DOHH2 (cell line): ENCODE data around the gene SLC37A3.
A peak's percentile ranks its signal among the peaks of the same experiment; 100 is the strongest.
"Not testable (repeated sequence)": the region's sequence is repeated elsewhere in the genome, so short reads cannot be mapped to it uniquely, and the experiment has no call there.

Experiments used
- H3F3A ChIP-seq: fragments of 200-600 bp; sonication (generic), shearing (Covaris generic); 2 replicates; pipeline ENCODE4 v1.6.0; 2016; ENCODE audit warnings: antibody characterized with exemption, mild to moderate bottlenecking; ENCODE audit not compliant: control insufficient read depth, insufficient read depth
- H3K27ac ChIP-seq: fragments of 200-600 bp; sonication (generic); 2 replicates; pipeline ENCODE4 v1.5.1; 2014; ENCODE audit warnings: low read depth, mild to moderate bottlenecking, low read length, moderate library complexity
- H3K27me3 ChIP-seq: fragments of 200-600 bp; sonication (generic); 2 replicates; pipeline ENCODE4 v1.6.1; 2014; ENCODE audit warnings: mild to moderate bottlenecking, low read length, mixed read lengths; ENCODE audit not compliant: control insufficient read depth
- H3K36me3 ChIP-seq: fragments of 200-600 bp; sonication (generic); 2 replicates; pipeline ENCODE4 v1.6.1; 2014; ENCODE audit warnings: mild to moderate bottlenecking, low read length, moderate library complexity, mixed read lengths; ENCODE audit not compliant: control insufficient read depth
- H3K4me1 ChIP-seq: fragments of 200-600 bp; sonication (generic); 2 replicates; pipeline ENCODE4 v1.6.1; 2014; ENCODE audit warnings: mild to moderate bottlenecking, low read length, mixed read lengths; ENCODE audit not compliant: control insufficient read depth
- H3K4me2 ChIP-seq: fragments of 200-600 bp; sonication (generic); 2 replicates; pipeline ENCODE4 v1.6.0; 2014; ENCODE audit warnings: mild to moderate bottlenecking, low read length, moderate library complexity
- H3K4me3 ChIP-seq: fragments of 200-600 bp; sonication (generic); 2 replicates; pipeline ENCODE4 v1.5.1; 2014; ENCODE audit warnings: mild to moderate bottlenecking, low read length, mixed read lengths
- H3K79me2 ChIP-seq: fragments of 200-600 bp; sonication (generic); 2 replicates; pipeline ENCODE4 v1.6.1; 2014; ENCODE audit warnings: mild to moderate bottlenecking, low read length, mixed read lengths; ENCODE audit not compliant: control insufficient read depth
- H3K9me2 ChIP-seq: fragments of 200-600 bp; sonication (generic); replicated peaks from 2 replicates; pipeline ENCODE4 v1.6.1; 2014; ENCODE audit warnings: mild to moderate bottlenecking, low read length, mixed read lengths; ENCODE audit not compliant: control insufficient read depth
- H3K9me3 ChIP-seq: fragments of 200-600 bp; sonication (generic); 2 replicates; pipeline ENCODE4 v1.6.1; 2014; ENCODE audit warnings: antibody characterized with exemption, low read length, mixed read lengths; ENCODE audit not compliant: control insufficient read depth, insufficient read depth
- H4K20me1 ChIP-seq: fragments of 200-600 bp; sonication (generic); 2 replicates; pipeline ENCODE4 v1.6.0; 2014; ENCODE audit warnings: low read depth, mild to moderate bottlenecking, antibody characterized with exemption, low read length, moderate library complexity; ENCODE audit not compliant: control insufficient read depth, insufficient read depth
- CTCF ChIP-seq: fragments of 200-600 bp; sonication (generic); IDR thresholded peaks from one replicate; pipeline ENCODE4 v1.5.1; 2014; ENCODE audit warnings: antibody characterized with exemption, mild to moderate bottlenecking, low read depth, low read length; ENCODE audit not compliant: poor library complexity, severe bottlenecking
- EZH2phosphoT487 ChIP-seq: fragments of 200-600 bp; sonication (generic); IDR thresholded peaks from 2 replicates; pipeline ENCODE4 v1.6.1; 2017; ENCODE audit warnings: borderline replicate concordance, mild to moderate bottlenecking, antibody characterized with exemption, low read length, moderate library complexity, mixed read lengths

SLC37A3 gene

GRCh38 chr7:140314573-140315480, 83.5 kb downstream of the SLC37A3 start:
- peaks cover 10% of the 10 kb centered on the region for H3K9me3 ChIP-seq
- no peak overlapping the region for H3K27ac ChIP-seq
- H3K4me2 ChIP-seq: no peak overlapping the region
- H3K79me2 ChIP-seq: no peaks in the 10 kb centered on the region
- no peaks in the 10 kb centered on the region for H3F3A ChIP-seq
- H3K4me3 ChIP-seq: no peak overlapping the region
- TF ChIP-seq CTCF: no peak
- H3K36me3 ChIP-seq: no peaks in the 10 kb centered on the region
- H3K9me2 ChIP-seq: no peaks in the 10 kb centered on the region
- H3K4me1 ChIP-seq: peaks cover 28% of the 10 kb centered on the region
- no peaks in the 10 kb centered on the region for H4K20me1 ChIP-seq
- H3K27me3 ChIP-seq: peaks cover 36% of the 10 kb centered on the region

GRCh38 chr7:140312141-140312846, 86.0 kb downstream of the SLC37A3 start:
- no peaks in the 10 kb centered on the region for H3K36me3 ChIP-seq
- H4K20me1 ChIP-seq: no peaks in the 10 kb centered on the region
- H3K4me3 ChIP-seq: no peak overlapping the region
- H3K79me2 ChIP-seq: no peaks in the 10 kb centered on the region
- H3K4me2 ChIP-seq: no peak overlapping the region
- peaks cover 28% of the 10 kb centered on the region for H3K4me1 ChIP-seq
- H3K9me3 ChIP-seq: peaks cover 10% of the 10 kb centered on the region
- H3K27me3 ChIP-seq: peaks cover 22% of the 10 kb centered on the region
- no peak for TF ChIP-seq CTCF
- no peak for TF ChIP-seq EZH2phosphoT487
- no peak overlapping the region for H3K27ac ChIP-seq
- H3F3A ChIP-seq: 0 out of 2 replicates have a peak, but pooled peaks cover 2% of the 10 kb centered on the region
- H3K9me2 ChIP-seq: no peaks in the 10 kb centered on the region

GRCh38 chr7:140311128-140311527, 87.2 kb downstream of the SLC37A3 start:
- H3K36me3 ChIP-seq, H3F3A ChIP-seq, H3K9me2 ChIP-seq, H4K20me1 ChIP-seq, H3K27ac ChIP-seq, H3K79me2 ChIP-seq, H3K9me3 ChIP-seq: not testable (repeated sequence)
- Histone ChIP-seq H3K4me3 (peak overlapping the region; percentile 8; the same call in 1 of the 2 replicates), H3K4me2 (peak overlapping the region; percentile 47), H3K27me3 (peaks cover 14% of the 10 kb centered on the region), H3K4me1 (peaks cover 24% of the 10 kb centered on the region)
